Measurements from ENCODE around the gene ANKRD55. TPM values are rescaled to one million over a fixed set of nuclear protein-coding genes. Genes with fewer than 3 reads are reported as not detected.
"Not testable (repeated sequence)": the region's sequence is repeated elsewhere in the genome, so short reads cannot be mapped to it uniquely, and the experiment has no call there.

Gene ANKRD55
- total and polyA plus RNA-seq, 2 donors (not counting 1 experiment from before 2014, with no cell fraction given), result 0.07 TPM; not detected in 1

- Histone ChIP-seq H2AFZ (ENCODE audit: insufficient read depth, low read depth, low read length, poor library complexity, severe bottlenecking) (no peak overlapping the region), H3K4me1 (ENCODE audit: control insufficient read depth in 2 of 2, insufficient read depth in 2 of 2, low read length in 2 of 2) (no peaks in the 10 kb centered on the region), H3K27ac (ENCODE audit: low read length in 2 of 2) (no peak overlapping the region), H3K27me3 (replicated peaks in 1 of 4; ENCODE audit: control extremely low read depth in 1 of 4, control insufficient read depth in 3 of 4, insufficient read depth in 4 of 4, low read length in 3 of 4) (peaks cover 0 to 5% (median 1%) of the 10 kb centered on the region in 4 experiments), H3K9me3 (ENCODE audit: control extremely low read depth in 1 of 3, control insufficient read depth in 2 of 3, insufficient read depth in 1 of 3, low read length in 2 of 3) (peaks cover 3 to 11% (median 9%) of the 10 kb centered on the region in 3 donors), H3K36me3 (replicated peaks in 1 of 2; ENCODE audit: control extremely low read depth in 1 of 2, control insufficient read depth in 1 of 2, extremely low read depth in 1 of 2, insufficient read depth in 2 of 2, low read length in 1 of 2) (no peaks in the 10 kb centered on the region), H3K4me3 (ENCODE audit: control extremely low read depth in 1 of 5, extremely low read depth in 1 of 5, insufficient read depth in 1 of 5, low read depth in 2 of 5, low read length in 4 of 5) (no peak overlapping the region), H3K4me2 (replicated peaks; ENCODE audit: low read depth, low read length, poor library complexity, severe bottlenecking) (no peak overlapping the region), H3K9ac (ENCODE audit: low read length) (no peak overlapping the region), H3K79me2 (ENCODE audit: control insufficient read depth, insufficient read depth, low read length) (no peaks in the 10 kb centered on the region), H4K20me1 (ENCODE audit: control insufficient read depth, insufficient read depth, low read length, poor library complexity, severe bottlenecking) (no peaks in the 10 kb centered on the region)
- Mint-ChIP-seq H3K4me1 (no peaks in the 10 kb centered on the region), H3K27me3 (peaks cover 26% of the 10 kb centered on the region), H3K4me3 (no peak overlapping the region), H3K9me3 (ENCODE audit: insufficient read depth) (peaks cover 11% of the 10 kb centered on the region), H3K27ac (no peak overlapping the region)
- intact Hi-C loops (cut with micrococcal nuclease), result no loop called here
- TF ChIP-seq CTCF (IDR thresholded peaks at IDR 0.05) (no peak), EZH2 (IDR thresholded peaks at IDR 0.05; ENCODE audit: borderline replicate concordance, insufficient read depth, low read depth, low read length, poor library complexity, severe bottlenecking) (no peak)
- DNase-seq (no peak), ATAC-seq (ENCODE audit: low read depth) (no peak)
- CTCF ChIA-PET, result no interaction called here
- POLR2A ChIA-PET, result no interaction called here
- 97% methylated on average over 4 of the region's 7 CpGs for WGBS (ENCODE audit: insufficient coverage)
Observed at GRCh38 chr5:56215019-56215830, 17.9 kb downstream of the ANKRD55 start.

- H3K4me1 ChIP-seq (ENCODE audit: control insufficient read depth in 2 of 2, insufficient read depth in 2 of 2, low read length in 2 of 2); H3K27me3 ChIP-seq (replicated peaks in 1 of 4; ENCODE audit: control extremely low read depth in 1 of 4, control insufficient read depth in 3 of 4, insufficient read depth in 4 of 4, low read length in 3 of 4); H3K9ac ChIP-seq (ENCODE audit: low read length); H3K79me2 ChIP-seq (ENCODE audit: control insufficient read depth, insufficient read depth, low read length); H3K27ac Mint-ChIP-seq; H3K36me3 ChIP-seq (replicated peaks in 1 of 2; ENCODE audit: control extremely low read depth in 1 of 2, control insufficient read depth in 1 of 2, extremely low read depth in 1 of 2, insufficient read depth in 2 of 2, low read length in 1 of 2); intact Hi-C loops (cut with micrococcal nuclease); H3K4me1 Mint-ChIP-seq; CTCF ChIA-PET; H3K27ac ChIP-seq (ENCODE audit: low read length in 2 of 2); H3K4me3 Mint-ChIP-seq; H3K4me2 ChIP-seq (replicated peaks; ENCODE audit: low read depth, low read length, poor library complexity, severe bottlenecking); H4K20me1 ChIP-seq (ENCODE audit: control insufficient read depth, insufficient read depth, low read length, poor library complexity, severe bottlenecking); POLR2A ChIA-PET; H2AFZ ChIP-seq (ENCODE audit: insufficient read depth, low read depth, low read length, poor library complexity, severe bottlenecking); DNase-seq; H3K4me3 ChIP-seq (ENCODE audit: control extremely low read depth in 1 of 5, extremely low read depth in 1 of 5, insufficient read depth in 1 of 5, low read depth in 2 of 5, low read length in 4 of 5); ATAC-seq (ENCODE audit: low read depth): not testable (repeated sequence)
- Mint-ChIP-seq H3K9me3 (ENCODE audit: insufficient read depth) (peaks cover 11% of the 10 kb centered on the region), H3K27me3 (peaks cover 17% of the 10 kb centered on the region)
- peaks cover 3 to 11% (median 4%) of the 10 kb centered on the region in 3 donors for H3K9me3 ChIP-seq (ENCODE audit: control extremely low read depth in 1 of 3, control insufficient read depth in 2 of 3, insufficient read depth in 1 of 3, low read length in 2 of 3)
- WGBS (ENCODE audit: insufficient coverage), result no CpG with 5 or more reads among the region's 4 CpGs
Observed at GRCh38 chr5:56213886-56214535, 19.1 kb downstream of the ANKRD55 start.

Measured in B cell (primary cell).